Fibroblast of mammary gland (primary cell): ENCODE results near the gene GJC1.
"Not testable (repeated sequence)": the region's sequence is repeated elsewhere in the genome, so short reads cannot be mapped to it uniquely, and the experiment has no call there.

Source experiments
- DNase-seq: peaks from one replicate; pipeline ENCODE4 v3.0.0-alpha.2; 2010; ENCODE audit warnings: low read depth
- H3K4me3 ChIP-seq: 2 replicates; pipeline ENCODE4 v1.5.1; 2011; ENCODE audit warnings: low read depth, mild to moderate bottlenecking, low read length, moderate library complexity; ENCODE audit not compliant: control insufficient read depth
- CTCF ChIP-seq: conservative IDR thresholded peaks from 2 replicates; pipeline ENCODE4 v1.5.1; 2011; ENCODE audit warnings: low read depth, low read length, inconsistent platforms; ENCODE audit not compliant: control insufficient read depth, insufficient read depth

GJC1 gene

GRCh38 chr17:44826123-44826790 is 3.8 kb downstream of the GJC1 start:
- no peak for DNase-seq
- no peak overlapping the region for H3K4me3 ChIP-seq
- TF ChIP-seq CTCF = no peak

- DNase-seq, H3K4me3 ChIP-seq: not testable (repeated sequence)
These were observed 4.9 kb downstream of the GJC1 start for GRCh38 chr17:44825236-44825635.

- H3K4me3 ChIP-seq = peak overlapping the region; percentile 7
These were observed 9.4 kb downstream of the GJC1 start for GRCh38 chr17:44820631-44821212.

DNA sequence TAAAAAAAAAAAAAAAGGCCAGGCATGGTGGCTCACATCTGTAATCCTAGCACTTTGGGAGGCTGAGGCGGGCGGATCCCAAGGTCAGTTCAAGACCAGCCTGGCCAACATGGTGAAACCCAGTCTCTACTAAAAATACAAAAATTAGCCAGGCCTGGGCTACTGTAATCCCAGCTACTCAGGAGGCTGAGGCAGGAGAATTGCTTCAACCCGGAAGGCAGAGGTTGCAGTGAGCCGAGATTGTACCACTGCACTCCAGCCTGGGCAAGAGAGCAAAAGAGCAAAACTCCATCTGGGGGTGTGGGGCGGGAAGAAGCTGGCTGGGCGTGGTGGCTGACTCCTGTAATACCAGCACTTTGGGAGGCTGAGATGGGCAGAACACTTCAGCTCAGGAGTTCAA is 11.6 kb downstream of the GJC1 start:
- H3K4me3 ChIP-seq, DNase-seq: not testable (repeated sequence)

More at GRCh38 chr17:44820631-44821212, 9.4 kb downstream of the GJC1 start:
- peak; percentile 91 for DNase-seq
- no peak for TF ChIP-seq CTCF

GRCh38 chr17:44812263-44812662 is 17.8 kb downstream of the GJC1 start:
- no peak for DNase-seq
- no peak overlapping the region for H3K4me3 ChIP-seq
- TF ChIP-seq CTCF = no peak

DNA sequence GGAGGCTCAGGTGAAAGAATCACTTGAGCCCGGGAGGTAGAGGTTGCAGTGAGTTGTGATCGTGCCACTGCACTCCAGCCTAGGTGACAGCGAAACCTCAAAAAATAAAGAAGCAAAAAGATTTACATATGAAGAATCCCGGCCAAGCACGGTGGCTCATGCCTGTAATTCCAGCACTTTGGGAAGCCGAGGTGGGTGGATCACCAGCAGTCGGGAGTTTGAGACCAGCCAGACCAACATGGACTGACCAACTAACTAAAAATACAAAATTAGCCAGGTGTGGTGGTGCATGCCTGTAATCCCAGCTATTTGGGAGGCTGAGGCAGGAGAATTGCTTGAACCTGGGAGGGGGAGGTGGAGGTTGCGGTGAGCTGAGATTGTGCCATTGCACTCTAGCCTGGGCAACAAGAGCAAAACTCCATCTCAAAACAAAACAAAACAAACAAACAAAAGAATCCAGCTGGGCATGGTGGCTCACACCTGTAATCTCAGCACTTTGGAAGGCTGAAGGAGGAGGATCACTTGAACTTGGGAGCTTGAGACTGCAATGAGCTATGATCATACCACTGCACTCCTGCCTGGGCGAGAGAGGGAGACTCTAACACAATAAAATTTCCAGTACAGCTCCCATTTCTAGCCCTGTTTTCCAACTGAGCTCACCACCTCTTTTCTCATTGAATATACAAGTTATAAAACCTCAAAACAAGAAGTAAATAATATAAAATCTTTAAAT is 21.3 kb downstream of the GJC1 start:
- DNase-seq, H3K4me3 ChIP-seq: not testable (repeated sequence)

- no peak overlapping the region for H3K4me3 ChIP-seq
- no peak for TF ChIP-seq CTCF
- no peak for DNase-seq
These were observed 21.9 kb downstream of the GJC1 start for GRCh38 chr17:44808156-44808555.

DNA sequence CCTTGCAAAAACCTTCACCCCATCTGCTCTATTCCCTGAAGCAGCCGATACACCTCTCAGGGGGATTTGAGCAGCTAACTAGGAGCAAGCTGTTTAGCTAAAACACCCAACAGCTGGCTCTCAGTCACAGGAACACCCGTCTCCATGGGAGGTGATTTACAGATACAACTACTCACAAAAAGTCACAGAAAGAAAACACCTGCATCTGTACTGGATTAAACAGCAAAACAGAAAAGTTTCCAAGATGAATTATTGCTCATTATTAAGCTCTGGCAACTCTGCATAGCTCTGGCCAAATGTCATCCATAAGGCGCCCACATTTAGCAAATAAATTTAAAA is 22.3 kb downstream of the GJC1 start:
- no peak overlapping the region for H3K4me3 ChIP-seq
- peak; percentile 50 for DNase-seq
- TF ChIP-seq CTCF = no peak
